ENCODE data around the gene HIRA. TPM values are rescaled to one million over a fixed set of nuclear protein-coding genes. Genes with fewer than 3 reads are reported as not detected.

Gene HIRA
- total and polyA plus RNA-seq, 4 donors, result 4.1 to 32.5 (median 23.0) TPM

DNA sequence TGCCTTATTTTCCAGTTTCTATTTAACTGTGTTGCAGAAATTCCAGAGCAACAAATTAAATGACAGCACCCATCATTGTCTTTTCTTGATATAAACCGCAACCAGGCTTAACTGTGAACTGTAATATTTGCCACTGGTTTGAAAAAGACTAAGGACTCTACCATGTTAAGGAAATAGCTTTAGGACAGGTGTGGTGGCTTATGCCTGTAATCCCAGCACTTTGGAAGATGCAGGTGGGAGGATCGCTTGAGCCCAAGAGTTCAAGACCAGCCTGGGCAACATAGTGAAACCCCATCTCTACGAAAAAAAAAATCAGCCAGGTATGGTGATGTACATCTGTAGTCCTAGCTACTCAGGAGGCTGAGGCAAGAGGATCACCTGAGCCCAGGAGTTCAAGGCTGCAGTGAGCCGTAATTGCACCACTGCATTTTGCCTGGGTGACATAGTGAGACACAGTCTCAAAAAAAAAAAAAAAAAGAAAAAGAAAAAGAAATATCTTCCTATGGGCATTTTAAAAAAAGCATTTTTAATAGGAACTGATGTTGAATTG is 28.8 kb downstream of the HIRA start:
- DNase-seq (ENCODE audit: low spot score), result no peak
- Histone ChIP-seq H3K4me3 (ENCODE audit: low read depth in 1 of 3, low read length in 3 of 3) (no peak overlapping the region), H3K27ac (ENCODE audit: low read depth in 1 of 2, low read length in 2 of 2) (no peak overlapping the region), H3K9me3 (ENCODE audit: control insufficient read depth in 4 of 4, low read length in 3 of 4) (no peaks in the 10 kb centered on the region), H3K9ac (ENCODE audit: low read depth in 1 of 2, low read length in 2 of 2) (no peak overlapping the region), H3K27me3 (ENCODE audit: control insufficient read depth in 4 of 4, insufficient read depth in 4 of 4, low read length in 3 of 4) (no peaks in the 10 kb centered on the region), H3K36me3 (ENCODE audit: control insufficient read depth in 4 of 4, insufficient read depth in 3 of 4, low read depth in 1 of 4, low read length in 3 of 4) (peaks cover 10 to 64% (median 40%) of the 10 kb centered on the region in 4 donors), H3K4me1 (ENCODE audit: control insufficient read depth in 4 of 4, insufficient read depth in 4 of 4, low read length in 3 of 4) (peaks cover 0 to 10% (median 6%) of the 10 kb centered on the region in 4 donors)
- TF ChIP-seq HNF4A (conservative IDR thresholded peaks at IDR 0.05) (no peak), RAD21 (IDR thresholded peaks at IDR 0.05) (no peak)
- TF ChIP-seq, protein P1, sequence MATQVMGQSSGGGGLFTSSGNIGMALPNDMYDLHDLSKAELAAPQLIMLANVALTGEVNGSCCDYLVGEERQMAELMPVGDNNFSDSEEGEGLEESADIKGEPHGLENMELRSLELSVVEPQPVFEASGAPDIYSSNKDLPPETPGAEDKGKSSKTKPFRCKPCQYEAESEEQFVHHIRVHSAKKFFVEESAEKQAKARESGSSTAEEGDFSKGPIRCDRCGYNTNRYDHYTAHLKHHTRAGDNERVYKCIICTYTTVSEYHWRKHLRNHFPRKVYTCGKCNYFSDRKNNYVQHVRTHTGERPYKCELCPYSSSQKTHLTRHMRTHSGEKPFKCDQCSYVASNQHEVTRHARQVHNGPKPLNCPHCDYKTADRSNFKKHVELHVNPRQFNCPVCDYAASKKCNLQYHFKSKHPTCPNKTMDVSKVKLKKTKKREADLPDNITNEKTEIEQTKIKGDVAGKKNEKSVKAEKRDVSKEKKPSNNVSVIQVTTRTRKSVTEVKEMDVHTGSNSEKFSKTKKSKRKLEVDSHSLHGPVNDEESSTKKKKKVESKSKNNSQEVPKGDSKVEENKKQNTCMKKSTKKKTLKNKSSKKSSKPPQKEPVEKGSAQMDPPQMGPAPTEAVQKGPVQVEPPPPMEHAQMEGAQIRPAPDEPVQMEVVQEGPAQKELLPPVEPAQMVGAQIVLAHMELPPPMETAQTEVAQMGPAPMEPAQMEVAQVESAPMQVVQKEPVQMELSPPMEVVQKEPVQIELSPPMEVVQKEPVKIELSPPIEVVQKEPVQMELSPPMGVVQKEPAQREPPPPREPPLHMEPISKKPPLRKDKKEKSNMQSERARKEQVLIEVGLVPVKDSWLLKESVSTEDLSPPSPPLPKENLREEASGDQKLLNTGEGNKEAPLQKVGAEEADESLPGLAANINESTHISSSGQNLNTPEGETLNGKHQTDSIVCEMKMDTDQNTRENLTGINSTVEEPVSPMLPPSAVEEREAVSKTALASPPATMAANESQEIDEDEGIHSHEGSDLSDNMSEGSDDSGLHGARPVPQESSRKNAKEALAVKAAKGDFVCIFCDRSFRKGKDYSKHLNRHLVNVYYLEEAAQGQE (IDR thresholded peaks at IDR 0.05), result no peak
- 96% methylated on average over 4 of the region's 4 CpGs for WGBS

DNA sequence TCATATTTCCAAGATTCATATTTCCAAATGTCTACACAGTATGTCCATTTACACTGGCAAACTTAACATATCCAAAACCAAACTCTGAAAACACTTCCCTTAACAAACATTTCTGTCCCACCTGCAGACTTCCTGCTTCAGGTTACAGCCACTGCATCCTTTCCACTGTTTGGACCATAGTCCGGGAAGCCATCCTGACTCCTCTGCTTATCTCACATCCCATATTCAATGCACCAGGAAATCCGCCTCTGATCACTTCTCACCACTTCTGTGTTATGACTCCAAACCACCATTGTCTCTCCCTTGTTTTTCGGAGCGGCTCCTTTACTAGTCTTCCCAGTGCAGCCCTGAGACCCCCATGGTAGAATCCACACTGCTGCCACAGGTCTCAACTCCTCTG is 30.1 kb downstream of the HIRA start:
- Histone ChIP-seq H3K4me3 (ENCODE audit: low read depth in 1 of 3, low read length in 3 of 3) (no peak overlapping the region), H3K9me3 (ENCODE audit: control insufficient read depth in 4 of 4, low read length in 3 of 4) (no peaks in the 10 kb centered on the region), H3K27ac (ENCODE audit: low read depth in 1 of 2, low read length in 2 of 2) (no peak overlapping the region), H3K9ac (ENCODE audit: low read depth in 1 of 2, low read length in 2 of 2) (no peak overlapping the region), H3K4me1 (ENCODE audit: control insufficient read depth in 4 of 4, insufficient read depth in 4 of 4, low read length in 3 of 4) (peaks cover 0 to 10% (median 6%) of the 10 kb centered on the region in 4 donors), H3K36me3 (ENCODE audit: control insufficient read depth in 4 of 4, insufficient read depth in 3 of 4, low read depth in 1 of 4, low read length in 3 of 4) (peaks cover 16 to 64% (median 41%) of the 10 kb centered on the region in 4 donors), H3K27me3 (ENCODE audit: control insufficient read depth in 4 of 4, insufficient read depth in 4 of 4, low read length in 3 of 4) (no peaks in the 10 kb centered on the region)
- TF ChIP-seq EGR1 (IDR thresholded peaks at IDR 0.05; ENCODE audit: low read depth in 2 of 2), result no peak
- TF ChIP-seq, protein P2, sequence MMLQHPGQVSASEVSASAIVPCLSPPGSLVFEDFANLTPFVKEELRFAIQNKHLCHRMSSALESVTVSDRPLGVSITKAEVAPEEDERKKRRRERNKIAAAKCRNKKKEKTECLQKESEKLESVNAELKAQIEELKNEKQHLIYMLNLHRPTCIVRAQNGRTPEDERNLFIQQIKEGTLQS (IDR thresholded peaks at IDR 0.05), result no peak
- TF ChIP-seq, protein P3, sequence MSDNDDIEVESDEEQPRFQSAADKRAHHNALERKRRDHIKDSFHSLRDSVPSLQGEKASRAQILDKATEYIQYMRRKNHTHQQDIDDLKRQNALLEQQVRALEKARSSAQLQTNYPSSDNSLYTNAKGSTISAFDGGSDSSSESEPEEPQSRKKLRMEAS (IDR thresholded peaks at IDR 0.05), result no peak
- TF ChIP-seq, protein P4, sequence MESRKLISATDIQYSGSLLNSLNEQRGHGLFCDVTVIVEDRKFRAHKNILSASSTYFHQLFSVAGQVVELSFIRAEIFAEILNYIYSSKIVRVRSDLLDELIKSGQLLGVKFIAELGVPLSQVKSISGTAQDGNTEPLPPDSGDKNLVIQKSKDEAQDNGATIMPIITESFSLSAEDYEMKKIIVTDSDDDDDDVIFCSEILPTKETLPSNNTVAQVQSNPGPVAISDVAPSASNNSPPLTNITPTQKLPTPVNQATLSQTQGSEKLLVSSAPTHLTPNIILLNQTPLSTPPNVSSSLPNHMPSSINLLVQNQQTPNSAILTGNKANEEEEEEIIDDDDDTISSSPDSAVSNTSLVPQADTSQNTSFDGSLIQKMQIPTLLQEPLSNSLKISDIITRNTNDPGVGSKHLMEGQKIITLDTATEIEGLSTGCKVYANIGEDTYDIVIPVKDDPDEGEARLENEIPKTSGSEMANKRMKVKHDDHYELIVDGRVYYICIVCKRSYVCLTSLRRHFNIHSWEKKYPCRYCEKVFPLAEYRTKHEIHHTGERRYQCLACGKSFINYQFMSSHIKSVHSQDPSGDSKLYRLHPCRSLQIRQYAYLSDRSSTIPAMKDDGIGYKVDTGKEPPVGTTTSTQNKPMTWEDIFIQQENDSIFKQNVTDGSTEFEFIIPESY (IDR thresholded peaks at IDR 0.05), result no peak
- TF ChIP-seq RAD21 (IDR thresholded peaks at IDR 0.05), result no peak
- no peak for TF ChIP-seq SP1 (IDR thresholded peaks at IDR 0.05)
- no peak for TF ChIP-seq JUND (IDR thresholded peaks at IDR 0.05)
- TF ChIP-seq FOXA1 (IDR thresholded peaks at IDR 0.05), result no peak
- TF ChIP-seq RXRA (IDR thresholded peaks at IDR 0.05), result no peak
- no peak for TF ChIP-seq HNF4G (IDR thresholded peaks at IDR 0.05)
- TF ChIP-seq, protein P5, sequence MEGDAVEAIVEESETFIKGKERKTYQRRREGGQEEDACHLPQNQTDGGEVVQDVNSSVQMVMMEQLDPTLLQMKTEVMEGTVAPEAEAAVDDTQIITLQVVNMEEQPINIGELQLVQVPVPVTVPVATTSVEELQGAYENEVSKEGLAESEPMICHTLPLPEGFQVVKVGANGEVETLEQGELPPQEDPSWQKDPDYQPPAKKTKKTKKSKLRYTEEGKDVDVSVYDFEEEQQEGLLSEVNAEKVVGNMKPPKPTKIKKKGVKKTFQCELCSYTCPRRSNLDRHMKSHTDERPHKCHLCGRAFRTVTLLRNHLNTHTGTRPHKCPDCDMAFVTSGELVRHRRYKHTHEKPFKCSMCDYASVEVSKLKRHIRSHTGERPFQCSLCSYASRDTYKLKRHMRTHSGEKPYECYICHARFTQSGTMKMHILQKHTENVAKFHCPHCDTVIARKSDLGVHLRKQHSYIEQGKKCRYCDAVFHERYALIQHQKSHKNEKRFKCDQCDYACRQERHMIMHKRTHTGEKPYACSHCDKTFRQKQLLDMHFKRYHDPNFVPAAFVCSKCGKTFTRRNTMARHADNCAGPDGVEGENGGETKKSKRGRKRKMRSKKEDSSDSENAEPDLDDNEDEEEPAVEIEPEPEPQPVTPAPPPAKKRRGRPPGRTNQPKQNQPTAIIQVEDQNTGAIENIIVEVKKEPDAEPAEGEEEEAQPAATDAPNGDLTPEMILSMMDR (IDR thresholded peaks at IDR 0.05; ENCODE audit: low read depth, low read length, missing input control), result no peak
- TF ChIP-seq GABPA (IDR thresholded peaks at IDR 0.05 in 1 of 2, conservative IDR thresholded peaks at IDR 0.05 in 1 of 2), result no peak
- TF ChIP-seq TAF1 (conservative IDR thresholded peaks at IDR 0.05), result no peak
- TF ChIP-seq YY1 (IDR thresholded peaks at IDR 0.05), result no peak
- WGBS, result 97% methylated on average over 4 of the region's 4 CpGs
- DNase-seq (ENCODE audit: low spot score), result no peak
